ENCODE data around the gene MUC5B.
"Not testable (repeated sequence)": the region's sequence is repeated elsewhere in the genome, so short reads cannot be mapped to it uniquely, and the experiment has no call there.

MUC5B gene

DNA sequence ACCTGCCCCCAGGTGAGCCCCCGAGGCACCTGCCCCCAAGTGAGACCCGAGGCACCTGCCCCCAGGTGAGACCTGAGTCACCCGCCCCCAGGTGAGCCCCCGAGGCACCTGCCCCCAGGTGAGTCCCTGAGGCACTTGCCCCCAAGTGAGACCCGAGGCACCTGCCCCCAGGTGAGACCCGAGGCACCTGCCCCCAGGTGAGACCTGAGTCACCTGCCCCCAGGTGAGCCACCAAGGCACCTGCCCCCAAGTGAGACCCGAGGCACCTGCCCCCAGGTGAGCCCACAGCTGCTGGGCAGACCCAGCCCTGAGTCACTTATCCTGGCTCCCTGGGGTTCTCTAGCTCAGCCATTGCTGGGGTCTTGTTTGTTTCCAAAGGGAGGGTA is 36.2 kb downstream of the MUC5B start:
- no peak overlapping the region for H3K9ac ChIP-seq (ENCODE audit: low read depth, low read length)
- H3K9me3 ChIP-seq (ENCODE audit: control insufficient read depth, insufficient read depth, low read length): no peaks in the 10 kb centered on the region
- H3K36me3 ChIP-seq (ENCODE audit: insufficient read depth, low read length): no peaks in the 10 kb centered on the region
- no peaks in the 10 kb centered on the region; the same call in 1 of the 2 replicates for H3K4me1 ChIP-seq (ENCODE audit: insufficient read depth, low read length)

DNA sequence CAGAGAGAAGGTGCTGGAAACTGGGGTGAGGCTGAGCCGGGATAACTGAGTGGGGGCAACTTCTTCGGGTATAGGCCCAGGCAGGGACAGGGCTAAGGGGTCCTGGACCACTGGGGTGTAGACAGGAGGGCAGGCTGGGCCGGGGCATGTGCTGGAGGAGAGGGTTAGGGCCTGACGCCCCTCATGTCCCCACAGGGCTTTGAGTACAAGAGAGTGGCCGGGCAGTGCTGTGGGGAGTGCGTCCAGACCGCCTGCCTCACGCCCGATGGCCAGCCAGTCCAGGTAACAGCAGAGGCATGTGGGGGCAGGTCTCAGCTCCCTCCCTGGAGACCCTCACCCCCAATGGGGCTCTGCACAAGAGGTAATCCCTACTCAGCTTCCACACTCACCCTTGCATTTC is 36.7 kb downstream of the MUC5B start:
- H3K9ac ChIP-seq (ENCODE audit: low read depth, low read length): no peak overlapping the region
- H3K9me3 ChIP-seq (ENCODE audit: control insufficient read depth, insufficient read depth, low read length): no peaks in the 10 kb centered on the region; the same call in 1 of the 2 replicates
- no peaks in the 10 kb centered on the region; the same call in 1 of the 2 replicates for H3K4me1 ChIP-seq (ENCODE audit: insufficient read depth, low read length)
- no peaks in the 10 kb centered on the region for H3K36me3 ChIP-seq (ENCODE audit: insufficient read depth, low read length)

DNA sequence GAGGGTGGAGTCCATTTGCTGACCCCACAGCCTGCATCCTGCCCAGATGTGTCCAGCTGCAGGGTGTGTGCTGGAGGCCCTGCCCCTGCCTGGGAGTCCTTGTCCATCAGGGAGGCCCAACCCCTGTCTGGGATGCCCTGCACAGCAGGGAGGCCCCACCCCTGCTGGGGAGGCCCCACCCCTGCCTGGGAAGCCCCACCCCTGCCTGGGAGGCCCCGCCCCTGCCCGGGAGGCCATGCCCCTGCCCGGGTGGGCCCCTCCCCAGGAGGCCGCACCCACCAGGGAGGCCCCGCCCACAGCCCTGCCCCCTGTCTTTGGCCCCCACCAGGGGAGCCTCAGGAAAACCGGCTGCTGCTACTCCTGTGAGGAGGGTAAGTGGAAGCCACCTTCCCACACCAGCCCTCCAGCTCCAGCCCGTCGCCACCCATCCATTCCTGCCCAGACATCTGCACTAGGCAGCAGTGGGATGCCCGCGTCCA is 37.2 kb downstream of the MUC5B start:
- Histone ChIP-seq H3K9me3 (ENCODE audit: control insufficient read depth, insufficient read depth, low read length) (no peaks in the 10 kb centered on the region; the same call in 1 of the 2 replicates), H3K9ac (ENCODE audit: low read depth, low read length) (no peak overlapping the region), H3K36me3 (ENCODE audit: insufficient read depth, low read length) (no peaks in the 10 kb centered on the region), H3K4me1 (ENCODE audit: insufficient read depth, low read length) (no peaks in the 10 kb centered on the region; the same call in 1 of the 2 replicates)

DNA sequence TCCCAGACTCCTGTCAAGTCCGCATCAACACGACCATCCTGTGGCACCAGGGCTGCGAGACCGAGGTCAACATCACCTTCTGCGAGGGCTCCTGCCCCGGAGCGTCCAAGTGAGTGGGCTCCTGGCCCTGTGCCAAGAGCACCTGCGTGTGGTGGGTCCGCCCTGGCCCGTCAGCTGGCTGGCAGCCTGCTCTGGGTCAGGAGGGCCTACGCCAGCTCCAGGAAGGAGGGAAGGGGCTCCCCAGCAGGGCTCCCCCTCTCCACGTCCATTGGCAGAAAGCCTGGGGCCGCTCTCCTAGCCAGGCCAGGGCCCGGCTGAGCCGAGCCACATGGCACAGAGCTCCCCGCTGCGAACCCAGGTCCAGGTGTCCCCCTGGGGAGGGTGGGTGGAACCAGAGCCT is 37.8 kb downstream of the MUC5B start:
- Histone ChIP-seq H3K9me3 (ENCODE audit: control insufficient read depth, insufficient read depth, low read length) (no peaks in the 10 kb centered on the region; the same call in 1 of the 2 replicates), H3K4me1 (ENCODE audit: insufficient read depth, low read length) (no peaks in the 10 kb centered on the region; the same call in 1 of the 2 replicates), H3K9ac (ENCODE audit: low read depth, low read length) (no peak overlapping the region), H3K36me3 (ENCODE audit: insufficient read depth, low read length) (no peaks in the 10 kb centered on the region)

DNA sequence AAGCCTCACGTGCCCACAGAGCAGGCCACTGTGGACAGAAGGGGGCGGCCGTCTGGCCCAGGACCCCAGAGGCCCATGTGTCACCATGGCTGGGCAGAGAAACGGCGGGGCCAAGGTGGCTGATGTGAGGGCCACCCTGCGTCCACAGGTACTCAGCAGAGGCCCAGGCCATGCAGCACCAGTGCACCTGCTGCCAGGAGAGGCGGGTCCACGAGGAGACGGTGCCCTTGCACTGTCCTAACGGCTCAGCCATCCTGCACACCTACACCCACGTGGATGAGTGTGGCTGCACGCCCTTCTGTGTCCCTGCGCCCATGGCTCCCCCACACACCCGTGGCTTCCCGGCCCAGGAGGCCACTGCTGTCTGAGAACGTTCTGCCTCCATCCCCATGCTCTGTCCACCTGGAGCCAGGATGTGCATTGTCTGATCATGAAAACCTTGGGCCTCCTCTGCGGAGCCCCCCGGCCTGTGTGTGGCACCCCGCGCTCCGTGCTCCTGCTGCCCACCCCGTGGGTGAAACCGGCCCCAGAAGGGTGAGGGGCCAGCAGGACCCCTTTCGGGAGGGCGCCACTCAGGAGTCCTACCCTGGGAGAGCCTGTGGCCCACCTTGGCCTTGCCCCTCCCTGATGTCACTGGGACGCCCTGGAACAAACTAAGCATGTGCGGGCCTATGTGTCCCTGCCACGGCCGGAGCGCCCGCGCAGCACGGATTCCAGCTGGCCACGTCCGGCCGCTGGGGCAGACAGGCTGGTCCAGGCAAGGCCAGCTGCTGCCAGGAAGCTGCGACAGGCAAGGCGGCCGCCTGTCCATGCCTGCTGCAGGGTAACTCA is 38.6 kb downstream of the MUC5B start:
- Histone ChIP-seq H3K36me3 (ENCODE audit: insufficient read depth, low read length) (no peaks in the 10 kb centered on the region), H3K9ac (ENCODE audit: low read depth, low read length) (no peak overlapping the region; the same call in 1 of the 2 replicates), H3K9me3 (ENCODE audit: control insufficient read depth, insufficient read depth, low read length) (no peaks in the 10 kb centered on the region; the same call in 1 of the 2 replicates), H3K4me1 (ENCODE audit: insufficient read depth, low read length) (no peaks in the 10 kb centered on the region; the same call in 1 of the 2 replicates)

DNA sequence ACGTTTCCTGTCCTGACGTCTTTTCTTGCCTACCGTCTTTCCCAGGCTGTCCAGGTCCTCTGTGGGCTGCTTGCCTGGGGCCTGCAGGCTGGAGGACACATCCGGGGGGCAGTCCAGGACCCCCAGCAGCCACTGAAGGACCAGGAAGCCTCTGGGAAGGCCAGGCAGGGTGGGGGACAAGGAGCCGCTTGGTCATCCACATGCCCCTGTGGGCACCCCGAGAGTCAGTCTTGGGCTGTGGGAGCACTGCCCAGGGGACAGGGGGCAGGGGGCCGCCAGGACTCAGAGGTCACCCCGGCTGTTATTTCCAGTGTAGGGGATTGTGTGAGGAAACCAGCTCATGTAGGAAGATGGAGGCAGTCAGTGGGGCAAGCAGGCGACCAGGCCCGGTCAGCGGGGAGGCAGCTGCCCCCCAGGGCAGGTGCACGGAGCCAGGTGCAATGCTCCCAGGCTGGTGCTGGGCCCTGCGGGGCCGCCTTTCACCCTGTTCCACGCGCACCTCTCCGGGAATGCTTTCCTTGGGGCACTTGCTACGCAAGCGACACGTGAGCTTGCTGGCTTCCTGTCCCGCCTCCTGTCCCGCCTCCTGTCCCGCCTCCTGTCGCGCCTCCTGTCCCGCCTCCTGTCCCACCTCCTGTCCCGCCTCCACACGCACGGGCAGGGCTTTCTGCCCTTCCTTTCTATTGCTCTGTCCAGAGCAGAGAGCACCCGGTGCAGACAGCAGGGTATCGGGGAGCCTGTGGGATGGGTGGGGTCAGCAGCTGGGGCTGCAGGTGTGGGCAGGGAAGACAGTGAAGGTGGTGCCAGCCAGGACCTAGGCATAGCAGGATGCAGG is 39.5 kb downstream of the MUC5B start:
- Histone ChIP-seq H3K9me3 (ENCODE audit: control insufficient read depth, insufficient read depth, low read length) (no peaks in the 10 kb centered on the region; the same call in 1 of the 2 replicates), H3K9ac (ENCODE audit: low read depth, low read length) (peak overlapping the region; percentile 64), H3K4me1 (ENCODE audit: insufficient read depth, low read length) (no peaks in the 10 kb centered on the region; the same call in 1 of the 2 replicates), H3K36me3 (ENCODE audit: insufficient read depth, low read length) (no peaks in the 10 kb centered on the region)

DNA sequence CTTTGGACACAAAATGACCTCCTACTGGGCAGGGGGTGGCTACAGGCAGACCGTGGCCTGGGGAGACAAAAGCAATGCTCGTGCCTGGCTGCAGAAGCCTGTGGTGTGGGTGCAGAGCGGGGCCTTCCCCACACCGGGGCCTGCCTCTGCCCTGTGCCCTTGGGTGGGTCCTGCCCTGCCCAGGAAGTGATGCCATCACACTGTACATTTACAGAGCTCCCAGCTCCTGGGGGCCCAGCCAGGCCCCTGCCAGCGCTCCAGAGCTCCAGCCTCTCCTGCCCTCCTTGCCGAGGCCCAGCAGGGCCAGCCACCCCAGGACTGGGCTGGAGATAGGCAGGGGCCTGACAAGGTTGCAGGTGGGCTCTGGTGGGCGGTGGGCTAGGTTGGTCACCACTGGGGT is 40.1 kb downstream of the MUC5B start:
- peak overlapping the region; percentile 25; the same call in 1 of the 2 replicates for H3K9ac ChIP-seq (ENCODE audit: low read depth, low read length)
- no peaks in the 10 kb centered on the region for H3K36me3 ChIP-seq (ENCODE audit: insufficient read depth, low read length)
- no peaks in the 10 kb centered on the region; the same call in 1 of the 2 replicates for H3K4me1 ChIP-seq (ENCODE audit: insufficient read depth, low read length)
- no peaks in the 10 kb centered on the region; the same call in 1 of the 2 replicates for H3K9me3 ChIP-seq (ENCODE audit: control insufficient read depth, insufficient read depth, low read length)

DNA sequence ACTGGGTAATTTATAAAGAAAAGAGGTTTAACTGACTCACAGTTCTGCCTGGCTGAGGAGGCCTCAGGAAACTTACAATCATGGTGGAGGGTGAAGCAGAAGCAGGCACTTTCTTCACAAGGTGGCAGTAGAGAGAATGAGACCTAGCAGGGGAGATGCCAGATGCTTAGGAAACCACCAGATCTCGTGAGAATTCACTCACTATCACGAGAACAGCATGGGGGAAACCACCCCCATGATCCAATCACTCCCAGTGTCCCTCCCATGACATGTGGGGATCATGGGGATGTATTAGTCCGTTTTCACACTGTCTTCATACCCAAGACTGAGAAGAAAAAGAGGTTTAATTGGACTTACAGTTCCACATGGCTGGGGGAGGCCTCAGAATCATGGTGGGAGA is 41.6 kb downstream of the MUC5B start:
- not testable (repeated sequence) for H3K4me1 ChIP-seq (ENCODE audit: insufficient read depth, low read length); H3K36me3 ChIP-seq (ENCODE audit: insufficient read depth, low read length); H3K9me3 ChIP-seq (ENCODE audit: control insufficient read depth, insufficient read depth, low read length); H3K9ac ChIP-seq (ENCODE audit: low read depth, low read length)

DNA sequence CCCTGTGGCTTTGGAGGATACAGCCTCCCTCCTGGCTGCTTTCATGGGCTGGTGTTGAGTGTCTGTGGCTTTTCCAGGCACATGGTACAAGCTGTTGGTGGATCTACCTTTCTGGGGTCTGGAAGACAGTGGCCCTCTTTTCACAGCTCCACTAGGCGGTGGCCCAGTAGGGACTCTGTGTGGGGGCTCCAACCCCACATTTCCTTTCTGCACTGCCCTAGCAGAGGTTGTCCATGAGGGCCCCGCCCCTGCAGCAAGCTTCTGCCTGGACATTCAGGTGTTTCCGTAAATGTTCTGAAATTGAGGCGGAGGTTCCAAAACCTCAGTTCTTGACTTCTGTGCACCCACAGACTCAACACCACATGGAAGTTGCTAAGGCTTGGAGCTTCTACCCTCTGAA is 42.6 kb downstream of the MUC5B start:
- H3K9me3 ChIP-seq (ENCODE audit: control insufficient read depth, insufficient read depth, low read length); H3K36me3 ChIP-seq (ENCODE audit: insufficient read depth, low read length); H3K4me1 ChIP-seq (ENCODE audit: insufficient read depth, low read length); H3K9ac ChIP-seq (ENCODE audit: low read depth, low read length): not testable (repeated sequence)

DNA sequence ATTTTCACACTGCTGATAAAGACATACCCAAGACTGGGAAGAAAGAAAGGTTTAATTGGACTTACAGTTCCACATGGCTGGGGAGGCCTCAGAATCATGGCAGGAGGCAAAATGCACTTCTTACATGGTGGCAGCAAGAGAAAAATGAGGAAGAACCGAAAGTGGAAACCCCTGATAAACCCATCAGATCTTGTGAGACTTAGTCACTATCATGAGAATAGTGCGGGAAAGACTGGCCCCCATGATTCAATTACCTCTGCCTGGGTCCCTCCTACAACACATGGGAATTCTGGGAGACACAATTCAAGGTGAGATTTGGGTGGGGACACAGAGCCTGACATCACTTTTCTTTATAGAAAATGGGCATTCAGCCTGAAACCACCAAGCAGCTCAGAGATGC is 44.1 kb downstream of the MUC5B start:
- not testable (repeated sequence) for H3K9ac ChIP-seq (ENCODE audit: low read depth, low read length); H3K9me3 ChIP-seq (ENCODE audit: control insufficient read depth, insufficient read depth, low read length); H3K36me3 ChIP-seq (ENCODE audit: insufficient read depth, low read length); H3K4me1 ChIP-seq (ENCODE audit: insufficient read depth, low read length)

DNA sequence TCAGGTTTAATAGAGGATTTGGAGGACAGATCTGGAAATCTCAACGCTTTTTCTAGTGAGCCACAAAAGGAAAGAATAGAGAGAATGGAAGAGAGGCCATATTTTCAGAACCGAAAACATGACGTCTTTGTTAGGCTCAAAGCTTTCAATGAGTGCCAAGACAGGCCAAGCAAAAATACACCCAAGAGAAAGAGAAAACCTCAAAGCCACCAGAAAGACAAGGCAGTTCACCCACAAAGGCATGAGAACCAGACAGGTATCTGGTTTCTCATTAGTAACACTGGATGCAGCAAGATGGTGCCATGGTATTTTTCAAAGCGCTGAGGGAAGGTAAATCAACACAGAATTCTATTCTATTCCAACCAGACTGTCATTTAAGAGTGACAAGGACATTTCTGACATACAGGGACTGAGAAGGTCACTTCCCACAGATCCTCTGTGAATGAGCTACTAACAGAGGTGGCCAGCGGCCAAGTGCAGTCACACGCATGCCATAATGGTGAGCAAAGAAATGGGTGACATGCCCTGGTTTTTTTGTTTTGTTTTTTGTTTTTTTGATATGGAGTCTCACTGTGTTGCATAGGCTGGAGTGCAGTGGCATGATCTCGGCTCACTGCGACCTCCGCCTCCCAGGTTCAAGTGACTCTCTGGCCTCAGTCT is 44.7 kb downstream of the MUC5B start:
- no peaks in the 10 kb centered on the region for H3K36me3 ChIP-seq (ENCODE audit: insufficient read depth, low read length)
- peaks cover 5% of the 10 kb centered on the region; the same call in 1 of the 2 replicates for H3K4me1 ChIP-seq (ENCODE audit: insufficient read depth, low read length)
- H3K9me3 ChIP-seq (ENCODE audit: control insufficient read depth, insufficient read depth, low read length): no peaks in the 10 kb centered on the region; the same call in 1 of the 2 replicates
- H3K9ac ChIP-seq (ENCODE audit: low read depth, low read length): no peak overlapping the region

DNA sequence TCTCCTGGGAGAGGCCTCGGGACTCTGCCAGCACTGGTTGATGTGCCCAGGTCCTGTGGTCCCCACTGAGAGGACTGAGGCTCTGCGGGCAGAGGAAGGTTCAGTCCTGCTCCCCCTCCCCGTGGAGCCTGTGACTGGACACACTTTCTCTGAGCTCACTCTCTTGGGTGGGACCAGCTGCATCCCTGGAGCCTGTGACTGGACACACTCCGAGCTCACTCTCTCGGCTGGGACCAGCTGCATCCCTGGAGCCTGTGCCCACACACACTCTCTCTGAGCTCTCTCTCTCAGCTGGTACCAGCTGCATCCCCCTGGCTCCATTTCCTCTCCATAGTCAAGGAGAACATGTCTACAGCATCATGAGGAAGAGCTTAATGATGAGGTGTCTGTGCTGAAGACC is 47.1 kb downstream of the MUC5B start:
- Histone ChIP-seq H3K9me3 (ENCODE audit: control insufficient read depth, insufficient read depth, low read length) (no peaks in the 10 kb centered on the region), H3K36me3 (ENCODE audit: insufficient read depth, low read length) (no peaks in the 10 kb centered on the region), H3K4me1 (ENCODE audit: insufficient read depth, low read length) (peaks cover 5% of the 10 kb centered on the region; the same call in 1 of the 2 replicates), H3K9ac (ENCODE audit: low read depth, low read length) (no peak overlapping the region)

DNA sequence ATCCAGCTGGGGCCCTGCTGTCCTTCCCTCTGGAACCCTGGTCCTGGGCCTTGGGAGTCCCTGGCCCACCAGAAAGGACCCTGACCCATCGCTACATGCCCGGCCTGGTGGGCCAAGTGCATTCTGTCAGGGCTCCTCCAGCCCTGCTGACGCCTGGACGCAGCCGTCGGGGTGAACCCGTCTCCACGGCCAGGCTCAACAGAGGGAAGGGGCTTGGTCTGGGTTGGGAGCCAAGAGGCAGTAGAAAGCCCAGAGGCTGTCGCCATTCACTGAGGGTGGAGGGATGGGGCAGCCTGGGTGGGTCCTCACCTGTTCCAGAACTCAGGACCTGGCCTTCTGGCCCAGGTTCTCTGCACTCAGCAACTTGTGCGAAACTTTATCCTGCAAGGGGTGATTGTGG is 47.6 kb downstream of the MUC5B start:
- H3K36me3 ChIP-seq (ENCODE audit: insufficient read depth, low read length): no peaks in the 10 kb centered on the region
- H3K4me1 ChIP-seq (ENCODE audit: insufficient read depth, low read length): peaks cover 5% of the 10 kb centered on the region; the same call in 1 of the 2 replicates
- no peaks in the 10 kb centered on the region for H3K9me3 ChIP-seq (ENCODE audit: control insufficient read depth, insufficient read depth, low read length)
- no peak overlapping the region for H3K9ac ChIP-seq (ENCODE audit: low read depth, low read length)

DNA sequence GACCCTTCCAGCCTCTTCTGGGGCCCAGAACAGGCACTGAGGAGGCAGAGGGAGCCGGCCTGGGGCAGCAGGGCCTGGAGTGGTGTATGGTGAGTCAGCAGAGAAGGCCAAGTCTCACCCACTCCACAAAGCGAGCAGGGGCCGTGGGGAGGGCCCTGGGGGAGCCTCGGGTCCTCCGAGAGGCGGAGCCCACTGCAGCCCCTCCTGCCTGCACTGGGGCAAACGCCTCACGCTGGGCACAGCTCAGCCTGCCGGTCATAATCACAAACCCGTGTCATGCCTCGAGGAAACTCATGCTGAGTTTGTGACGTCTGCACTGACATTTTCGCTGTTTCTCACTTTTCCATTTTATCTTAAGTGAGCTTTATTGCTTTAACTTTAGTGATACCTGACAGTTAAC is 48.1 kb downstream of the MUC5B start:
- peaks cover 5% of the 10 kb centered on the region; the same call in 1 of the 2 replicates for H3K4me1 ChIP-seq (ENCODE audit: insufficient read depth, low read length)
- H3K9ac ChIP-seq (ENCODE audit: low read depth, low read length): no peak overlapping the region
- 0 out of 2 replicates have a peak, but pooled peaks cover 3% of the 10 kb centered on the region for H3K36me3 ChIP-seq (ENCODE audit: insufficient read depth, low read length)
- no peaks in the 10 kb centered on the region for H3K9me3 ChIP-seq (ENCODE audit: control insufficient read depth, insufficient read depth, low read length)
